HepG2 (cell line): ENCODE data around the gene HDAC10.

ENCODE experiments used
- CHD4 ChIP-seq: fragments of 200-600 bp; sonication (generic); IDR thresholded peaks from 2 replicates; pipeline ENCODE4 v1.7.0; 2017; ENCODE audit warnings: mild to moderate bottlenecking, low read length, borderline replicate concordance
- ELF4 ChIP-seq: sonication (generic); formaldehyde crosslinking; IDR thresholded peaks from 2 replicates; pipeline ENCODE4 v1.5.0; 2020; ENCODE audit warnings: missing genetic modification reagents, mild to moderate bottlenecking, moderate library complexity, borderline replicate concordance
- HMG20A ChIP-seq: IDR thresholded peaks from 2 replicates; pipeline ENCODE4 v1.6.1; 2016; ENCODE audit warnings: borderline replicate concordance
- KIAA2018 ChIP-seq: sonication (generic); formaldehyde crosslinking; IDR thresholded peaks from 2 replicates; pipeline ENCODE4 v1.5.0; 2020; ENCODE audit warnings: mild to moderate bottlenecking, missing genetic modification reagents, borderline replicate concordance
- NFE2L2 ChIP-seq: fragments of 150-350 bp; IDR thresholded peaks from 2 replicates; pipeline ENCODE4 v1.6.1; 2014; ENCODE audit warnings: low read length
- POLR2A ChIP-seq, 2 experiments: IDR thresholded peaks; 2 replicates each; pipeline ENCODE4 v1.6.1; 2011; ENCODE audit warnings: low read depth in 2 of 2, low read length in 2 of 2, mild to moderate bottlenecking in 1 of 2, moderate library complexity in 1 of 2; ENCODE audit not compliant: insufficient read depth in 1 of 2
- POLR2AphosphoS2 ChIP-seq: IDR thresholded peaks from 2 replicates; pipeline ENCODE4 v1.6.1; 2011; ENCODE audit warnings: low read depth, low read length, improper control_type of control experiment
- PRPF4 ChIP-seq: fragments of 200-400 bp; formaldehyde crosslinking; IDR thresholded peaks from 2 replicates; pipeline ENCODE4 v1.6.1; 2016; ENCODE audit warnings: low read length, low read depth; ENCODE audit not compliant: poor library complexity, severe bottlenecking
- RFX5 ChIP-seq: IDR thresholded peaks from 2 replicates; pipeline ENCODE4 v1.6.1; 2011; ENCODE audit warnings: low read depth, low read length, improper control_type of control experiment
- RNF2 ChIP-seq: fragments of 450-650 bp; conservative IDR thresholded peaks from 2 replicates; pipeline ENCODE4 v1.6.1; 2016; ENCODE audit warnings: low read depth
- SMAD1 ChIP-seq: sonication (generic); formaldehyde crosslinking; IDR thresholded peaks from 2 replicates; pipeline ENCODE4 v1.4.0; 2020; ENCODE audit warnings: missing genetic modification reagents, low read depth, mild to moderate bottlenecking, borderline replicate concordance
- ZNF441 ChIP-seq: sonication (generic); formaldehyde crosslinking; IDR thresholded peaks from 2 replicates; pipeline ENCODE4 v1.7.0; 2021; ENCODE audit warnings: missing genetic modification reagents, borderline replicate concordance

DNA sequence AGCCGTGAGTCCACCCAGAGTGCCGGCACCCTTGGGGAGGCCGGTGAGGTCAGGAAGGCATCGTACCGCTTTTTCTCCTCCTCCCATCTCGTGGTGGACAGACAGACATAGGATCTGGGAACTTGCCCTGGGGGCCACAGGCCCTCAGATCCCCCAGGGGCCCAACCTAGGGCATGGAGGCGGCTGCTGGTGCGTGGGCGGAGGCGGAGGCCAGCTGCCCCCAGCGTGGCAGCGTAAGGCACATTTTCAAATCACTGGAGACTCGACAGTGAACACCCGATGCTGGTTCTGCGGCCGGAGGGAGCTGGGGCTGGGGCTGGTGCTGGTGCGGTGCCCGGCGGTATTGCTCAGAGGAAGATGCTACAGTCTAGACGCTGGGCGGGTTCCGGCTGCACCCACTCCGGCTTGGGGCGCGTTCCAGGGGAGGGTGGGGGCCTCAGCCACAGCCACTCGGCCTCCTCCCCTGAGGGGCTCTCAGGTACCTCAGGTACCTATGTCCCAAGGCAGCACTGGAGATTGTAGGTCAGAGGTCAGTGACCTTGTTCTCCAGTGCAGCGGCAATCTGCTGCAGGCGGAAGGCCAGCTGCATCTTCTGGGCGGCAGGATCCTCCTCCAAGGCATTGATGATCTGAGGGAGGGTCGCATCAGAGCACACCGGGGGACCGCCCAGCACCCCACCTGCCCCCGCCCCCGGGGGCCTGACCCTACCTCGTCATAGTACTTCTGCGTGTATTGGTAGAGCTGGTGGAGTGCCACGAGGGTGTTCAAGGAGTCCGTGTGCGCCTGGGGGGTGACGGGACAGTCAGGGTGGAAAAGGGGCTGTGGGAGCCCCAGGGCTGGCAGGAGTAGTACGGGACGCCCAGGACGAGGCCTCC, 24.4 kb upstream of the HDAC10 start:
- TF ChIP-seq SMAD1: no peak
- no peak for TF ChIP-seq POLR2A (IDR thresholded peaks at IDR 0.05; ENCODE audit: insufficient read depth in 1 of 2, low read depth in 2 of 2, low read length in 2 of 2)
- TF ChIP-seq ELF4 (CRISPR knock-in tag): no peak
- TF ChIP-seq CHD4: no peak
- TF ChIP-seq HMG20A (CRISPR knock-in tag): no peak
- no peak for TF ChIP-seq ZNF441
- no peak for TF ChIP-seq RNF2
- no peak for TF ChIP-seq RFX5
- no peak for TF ChIP-seq POLR2AphosphoS2
- no peak for TF ChIP-seq PRPF4
- TF ChIP-seq KIAA2018: no peak
- TF ChIP-seq NFE2L2: no peak
